GM21717 (cell line): ENCODE data around the gene IDE.

ENCODE experiments used
- ATAC-seq: cut with Tn5 transposase; IDR thresholded peaks from one replicate; pipeline ENCODE4 v1.9.1; 2021; ENCODE audit warnings: mild to moderate bottlenecking, moderate library complexity; ENCODE audit not compliant: unreplicated experiment

Gene IDE

GRCh38 chr10:92567952-92568600 lies 5.8 kb downstream of the IDE start:
- ATAC-seq = peak; percentile 80

DNA sequence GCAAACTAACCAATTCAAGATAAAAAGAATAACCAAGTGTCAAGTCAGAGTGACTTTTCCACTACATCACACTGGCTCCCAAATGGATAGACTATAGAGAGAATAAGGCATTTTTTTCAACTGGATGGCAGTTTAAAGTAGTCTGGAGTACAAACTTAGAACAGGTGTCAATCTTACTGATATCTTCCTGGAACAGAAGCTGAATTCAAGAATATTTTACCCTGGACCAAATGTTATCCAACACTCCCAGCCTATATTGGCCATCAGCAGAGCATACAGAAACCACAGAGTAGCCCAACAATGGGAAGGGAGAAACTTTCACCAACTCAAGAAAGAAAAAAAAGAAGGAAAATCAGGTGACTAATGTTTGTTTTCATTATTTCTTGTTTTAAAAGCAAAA lies 11.5 kb downstream of the IDE start:
- no peak for ATAC-seq

- no peak for ATAC-seq
These were observed 14.8 kb downstream of the IDE start for GRCh38 chr10:92559046-92559445.

- no peak for ATAC-seq
These were observed 19.9 kb downstream of the IDE start for GRCh38 chr10:92553959-92554358.

DNA sequence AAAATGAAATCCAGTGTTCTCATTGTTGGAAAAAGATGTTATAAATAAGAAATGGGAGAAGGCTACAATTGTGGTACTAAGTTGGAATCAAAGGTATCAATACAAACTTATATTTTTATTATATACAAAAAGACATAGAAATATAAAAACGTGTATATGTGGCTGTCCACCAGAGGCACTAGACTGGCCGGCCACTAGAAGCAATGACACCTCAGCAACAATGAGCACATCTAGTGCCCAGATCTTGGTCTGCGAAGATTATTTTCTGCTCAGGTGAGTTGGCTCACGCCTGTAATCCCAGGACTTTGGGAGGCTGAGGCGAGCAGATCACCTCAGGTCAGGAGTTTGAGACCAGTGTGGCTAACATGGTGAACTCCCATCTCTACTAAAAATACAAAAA lies 21.6 kb downstream of the IDE start:
- no peak for ATAC-seq

- ATAC-seq = no peak
These were observed 23.0 kb downstream of the IDE start for GRCh38 chr10:92550924-92551323.

GRCh38 chr10:92547676-92548075 lies 26.2 kb downstream of the IDE start:
- no peak for ATAC-seq

- no peak for ATAC-seq
These were observed 28.3 kb downstream of the IDE start for GRCh38 chr10:92545556-92545955.

- ATAC-seq = no peak
These were observed 29.6 kb downstream of the IDE start for GRCh38 chr10:92544296-92544695.

GRCh38 chr10:92542458-92542857 lies 31.4 kb downstream of the IDE start:
- no peak for ATAC-seq

GRCh38 chr10:92541583-92541982 lies 32.3 kb downstream of the IDE start:
- ATAC-seq = no peak

- no peak for ATAC-seq
These were observed 35.5 kb downstream of the IDE start for GRCh38 chr10:92538231-92538958.

GRCh38 chr10:92530891-92531535 lies 42.9 kb downstream of the IDE start:
- ATAC-seq = no peak

GRCh38 chr10:92530421-92530820 lies 43.5 kb downstream of the IDE start:
- ATAC-seq = no peak

- ATAC-seq = no peak
These were observed 46.2 kb downstream of the IDE start for GRCh38 chr10:92527716-92528115.

- no peak for ATAC-seq
These were observed 50.3 kb downstream of the IDE start for GRCh38 chr10:92523639-92524038.

GRCh38 chr10:92517034-92517655 lies 56.7 kb downstream of the IDE start:
- ATAC-seq = no peak

DNA sequence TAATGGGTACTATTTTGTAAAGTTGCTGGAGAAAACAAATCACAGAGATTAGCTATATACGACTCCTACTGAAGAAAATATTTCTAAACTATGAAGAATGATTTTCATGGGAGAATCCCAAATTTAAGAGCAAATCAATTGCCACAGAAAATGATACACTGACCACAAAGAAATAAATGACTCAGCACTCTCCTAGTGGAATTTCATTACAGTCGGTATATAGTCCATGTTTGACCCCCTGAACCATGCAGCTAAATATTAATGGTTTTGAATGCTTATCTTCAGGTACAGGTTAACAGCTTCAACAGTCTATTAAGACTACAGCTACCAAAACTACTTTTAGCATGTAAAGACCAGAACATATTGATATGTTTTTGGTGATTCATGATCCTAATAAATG lies 65.0 kb downstream of the IDE start:
- ATAC-seq = no peak

- no peak for ATAC-seq
These were observed 67.6 kb downstream of the IDE start for GRCh38 chr10:92506336-92506735.

- ATAC-seq = no peak
These were observed 68.8 kb downstream of the IDE start for GRCh38 chr10:92505044-92505443.

DNA sequence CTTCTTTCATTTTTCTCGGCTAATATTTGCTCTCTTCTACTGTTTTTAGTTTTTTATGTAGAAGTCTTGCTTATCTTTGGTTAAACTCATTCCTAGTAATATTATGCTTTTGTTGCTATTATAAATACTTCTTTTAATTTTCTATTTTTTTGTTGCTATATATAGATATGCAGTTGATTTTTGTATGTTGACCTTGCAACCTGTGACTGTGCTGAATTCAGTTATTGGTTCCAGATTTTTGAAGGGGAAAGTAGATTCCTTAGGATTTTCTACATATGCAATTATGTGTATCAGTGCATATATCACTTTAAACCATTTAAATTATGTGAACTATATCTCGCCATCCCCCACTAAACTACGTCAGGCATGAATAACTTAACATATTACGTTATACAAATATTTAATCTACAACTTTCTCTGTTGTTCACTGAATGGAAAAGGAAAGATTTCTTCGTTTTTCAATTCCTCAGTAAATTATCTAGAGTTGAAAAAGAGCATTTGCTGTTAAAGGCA lies 71.5 kb downstream of the IDE start:
- ATAC-seq = no peak

DNA sequence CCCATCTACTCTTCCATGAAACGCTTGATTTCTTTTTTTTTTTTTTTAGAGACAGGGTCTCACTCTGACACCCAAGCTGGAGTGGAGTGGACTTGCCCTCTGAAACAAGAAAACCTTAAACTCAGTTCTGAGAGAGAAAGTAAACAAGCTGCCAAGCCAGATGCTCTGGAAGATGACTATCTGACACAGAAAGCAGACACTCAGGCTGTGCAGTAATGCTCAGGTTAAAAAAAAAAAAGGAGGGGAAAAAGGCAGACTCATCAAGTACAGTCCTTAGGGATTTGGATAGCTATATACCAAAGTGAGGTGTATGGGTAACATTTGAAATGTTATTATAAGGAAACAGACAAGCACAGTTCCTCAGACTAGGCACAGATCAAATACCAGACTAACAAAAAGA lies 80.5 kb downstream of the IDE start:
- ATAC-seq = no peak
